Neural progenitor cell (in vitro differentiated cells): ENCODE data around the gene LIPM. TPM values are rescaled to one million over a fixed set of nuclear protein-coding genes. Genes with fewer than 3 reads are reported as not detected.

Experiments used
- DNase-seq: peaks from one replicate; pipeline ENCODE4 v3.0.0-alpha.2; 2016; ENCODE audit warnings: low spot score
- H2AFZ ChIP-seq: fragments of 200-600 bp; sonication (generic); replicated peaks from 2 replicates; pipeline ENCODE4 v1.6.1; 2016; ENCODE audit warnings: antibody characterized with exemption
- H3F3A ChIP-seq: fragments of 200-600 bp; sonication (generic); 2 replicates; pipeline ENCODE4 v1.6.1; 2016; ENCODE audit warnings: antibody characterized with exemption, low read depth
- H3K27ac ChIP-seq: fragments of 200-600 bp; sonication (generic); 2 replicates; pipeline ENCODE4 v1.5.1; 2016; ENCODE audit warnings: mild to moderate bottlenecking
- H3K27me3 ChIP-seq: fragments of 200-600 bp; sonication (generic); 2 replicates; pipeline ENCODE4 v1.6.1; 2016; ENCODE audit warnings: mild to moderate bottlenecking, moderate library complexity
- H3K36me3 ChIP-seq: fragments of 200-600 bp; sonication (generic); 2 replicates; pipeline ENCODE4 v1.5.1; 2016
- H3K4me1 ChIP-seq: fragments of 200-600 bp; sonication (generic); 2 replicates; pipeline ENCODE4 v1.6.1; 2016; ENCODE audit warnings: mixed run types
- H3K4me2 ChIP-seq: fragments of 200-600 bp; sonication (generic); 2 replicates; pipeline ENCODE4 v1.6.1; 2016
- H3K4me3 ChIP-seq: fragments of 200-600 bp; sonication (generic); 2 replicates; pipeline ENCODE4 v1.5.1; 2016
- H3K79me2 ChIP-seq: fragments of 200-600 bp; sonication (generic); 2 replicates; pipeline ENCODE4 v1.6.1; 2016; ENCODE audit warnings: low read depth
- H3K9ac ChIP-seq: fragments of 200-600 bp; sonication (generic); 2 replicates; pipeline ENCODE4 v1.6.1; 2016
- H3K9me3 ChIP-seq: fragments of 200-600 bp; sonication (generic); 2 replicates; pipeline ENCODE4 v1.5.1; 2016; ENCODE audit warnings: low read depth
- H4K20me1 ChIP-seq: fragments of 200-600 bp; sonication (generic); 2 replicates; pipeline ENCODE4 v1.6.1; 2016; ENCODE audit warnings: low read depth
- H3K27ac Mint-ChIP-seq: 3 replicates; pipeline ENCODE4 v1.8.0; 2021; ENCODE audit warnings: mixed read lengths
- H3K27me3 Mint-ChIP-seq: 2 replicates; pipeline ENCODE4 v1.8.0; 2022; ENCODE audit warnings: low read depth, mild to moderate bottlenecking, inconsistent platforms, moderate library complexity, mixed read lengths; ENCODE audit not compliant: insufficient read depth
- H3K36me3 Mint-ChIP-seq: 3 replicates; pipeline ENCODE4 v1.8.0; 2021; ENCODE audit warnings: mixed read lengths
- H3K4me1 Mint-ChIP-seq: 3 replicates; pipeline ENCODE4 v1.8.0; 2021; ENCODE audit warnings: mixed read lengths
- H3K4me3 Mint-ChIP-seq: 3 replicates; pipeline ENCODE4 v1.8.0; 2021; ENCODE audit warnings: mild to moderate bottlenecking, moderate library complexity, mixed read lengths
- H3K9me3 Mint-ChIP-seq: 3 replicates; pipeline ENCODE4 v1.8.0; 2020; ENCODE audit warnings: mixed read lengths
- EZH2 ChIP-seq: fragments of 200-600 bp; sonication (generic); IDR thresholded peaks from 2 replicates; pipeline ENCODE4 v1.6.1; 2017; ENCODE audit warnings: antibody characterized with exemption, mild to moderate bottlenecking, moderate library complexity
- EZH2phosphoT487 ChIP-seq: fragments of 200-600 bp; sonication (generic); IDR thresholded peaks from 2 replicates; pipeline ENCODE4 v1.6.1; 2017; ENCODE audit warnings: antibody characterized with exemption
- total RNA-seq: library from RNA; depleted of rRNA; stranded (reverse); fragments of >200 nt; gene quantifications from 2 replicates; pipeline ENCODE4 v1.2.3, GENCODE V29; 2015; ENCODE audit warnings: low replicate concordance
- TF ChIP-seq, protein P1 (sequence below): fragments of 200-600 bp; sonication (generic); IDR thresholded peaks from 2 replicates; pipeline ENCODE4 v1.5.1; 2017; ENCODE audit warnings: antibody characterized with exemption, mild to moderate bottlenecking

LIPM gene
- total RNA-seq, 1 donor from 2014 or later: not detected

DNA sequence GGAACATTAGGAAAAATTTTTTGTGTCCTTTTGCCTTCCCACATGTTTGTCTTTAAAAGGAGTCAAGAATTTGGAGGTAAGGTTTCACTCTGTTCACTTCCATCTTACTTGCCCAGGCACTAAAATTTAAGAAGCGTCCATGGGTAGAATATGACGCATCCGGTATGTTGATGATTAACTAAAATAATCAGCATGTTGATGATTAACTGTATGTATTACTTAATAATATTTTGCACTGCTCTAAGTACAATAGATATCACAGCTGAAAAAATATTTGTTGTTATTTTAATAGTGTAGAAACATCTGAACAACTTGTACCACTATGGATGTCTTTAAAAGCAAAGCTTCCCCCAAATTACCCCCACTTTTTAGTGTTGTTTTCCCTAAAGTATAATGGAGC is 37.6 kb downstream of the LIPM start:
- no peaks in the 10 kb centered on the region for H3K4me1 ChIP-seq
- H3K36me3 ChIP-seq: no peaks in the 10 kb centered on the region
- Mint-ChIP-seq H3K4me3 (no peak overlapping the region), H3K36me3 (no peaks in the 10 kb centered on the region), H3K27me3 (no peaks in the 10 kb centered on the region), H3K27ac (no peak overlapping the region), H3K4me1 (no peaks in the 10 kb centered on the region), H3K9me3 (no peaks in the 10 kb centered on the region)
- peaks cover 4% of the 10 kb centered on the region for H3K27me3 ChIP-seq
- no peaks in the 10 kb centered on the region for H4K20me1 ChIP-seq
- no peaks in the 10 kb centered on the region for H3K9me3 ChIP-seq
- no peak for DNase-seq
- H3K27ac ChIP-seq: no peak overlapping the region
- no peak overlapping the region for H3K9ac ChIP-seq
- no peak for TF ChIP-seq EZH2
- no peak for TF ChIP-seq EZH2phosphoT487
- TF ChIP-seq, protein P1, sequence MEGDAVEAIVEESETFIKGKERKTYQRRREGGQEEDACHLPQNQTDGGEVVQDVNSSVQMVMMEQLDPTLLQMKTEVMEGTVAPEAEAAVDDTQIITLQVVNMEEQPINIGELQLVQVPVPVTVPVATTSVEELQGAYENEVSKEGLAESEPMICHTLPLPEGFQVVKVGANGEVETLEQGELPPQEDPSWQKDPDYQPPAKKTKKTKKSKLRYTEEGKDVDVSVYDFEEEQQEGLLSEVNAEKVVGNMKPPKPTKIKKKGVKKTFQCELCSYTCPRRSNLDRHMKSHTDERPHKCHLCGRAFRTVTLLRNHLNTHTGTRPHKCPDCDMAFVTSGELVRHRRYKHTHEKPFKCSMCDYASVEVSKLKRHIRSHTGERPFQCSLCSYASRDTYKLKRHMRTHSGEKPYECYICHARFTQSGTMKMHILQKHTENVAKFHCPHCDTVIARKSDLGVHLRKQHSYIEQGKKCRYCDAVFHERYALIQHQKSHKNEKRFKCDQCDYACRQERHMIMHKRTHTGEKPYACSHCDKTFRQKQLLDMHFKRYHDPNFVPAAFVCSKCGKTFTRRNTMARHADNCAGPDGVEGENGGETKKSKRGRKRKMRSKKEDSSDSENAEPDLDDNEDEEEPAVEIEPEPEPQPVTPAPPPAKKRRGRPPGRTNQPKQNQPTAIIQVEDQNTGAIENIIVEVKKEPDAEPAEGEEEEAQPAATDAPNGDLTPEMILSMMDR: no peak
- H3K79me2 ChIP-seq: no peaks in the 10 kb centered on the region
- H3K4me3 ChIP-seq: no peak overlapping the region
- H3F3A ChIP-seq: no peaks in the 10 kb centered on the region
- H3K4me2 ChIP-seq: no peak overlapping the region
- no peak overlapping the region for H2AFZ ChIP-seq

DNA sequence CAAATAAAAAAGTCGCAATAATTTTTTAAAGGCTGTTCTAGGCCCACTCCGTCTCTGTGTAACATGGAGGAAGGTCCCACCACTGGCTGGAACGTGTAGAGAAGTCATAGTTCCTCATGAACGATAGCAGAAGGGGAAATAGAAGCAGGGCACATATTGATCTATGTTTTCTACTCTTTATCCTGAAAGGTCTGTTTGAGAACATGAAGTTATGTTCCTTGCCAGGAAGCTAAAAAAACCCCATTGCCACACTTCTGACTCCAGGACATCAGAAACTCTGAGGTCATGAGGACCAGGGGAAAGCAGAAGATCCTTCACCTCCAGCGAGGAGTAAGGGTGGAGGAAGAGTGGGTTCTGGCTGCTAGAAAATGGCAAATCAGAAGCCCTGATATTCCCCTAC is 38.4 kb downstream of the LIPM start:
- no peak for TF ChIP-seq EZH2phosphoT487
- TF ChIP-seq, protein P1: no peak
- TF ChIP-seq EZH2: no peak
- no peaks in the 10 kb centered on the region for H3K4me1 Mint-ChIP-seq
- H3K79me2 ChIP-seq: no peaks in the 10 kb centered on the region
- no peaks in the 10 kb centered on the region for H3K36me3 ChIP-seq
- H3F3A ChIP-seq: no peaks in the 10 kb centered on the region
- H3K36me3 Mint-ChIP-seq: no peaks in the 10 kb centered on the region
- no peak overlapping the region for H3K9ac ChIP-seq
- H3K4me3 ChIP-seq: no peak overlapping the region
- DNase-seq: no peak
- no peaks in the 10 kb centered on the region for H3K27me3 Mint-ChIP-seq
- no peak overlapping the region for H3K4me3 Mint-ChIP-seq
- no peaks in the 10 kb centered on the region for H3K4me1 ChIP-seq
- no peaks in the 10 kb centered on the region for H3K9me3 ChIP-seq
- no peaks in the 10 kb centered on the region for H3K9me3 Mint-ChIP-seq
- no peaks in the 10 kb centered on the region for H3K27me3 ChIP-seq
- no peak overlapping the region for H2AFZ ChIP-seq
- no peaks in the 10 kb centered on the region for H4K20me1 ChIP-seq
- H3K27ac Mint-ChIP-seq: no peak overlapping the region
- H3K27ac ChIP-seq: no peak overlapping the region
- H3K4me2 ChIP-seq: no peak overlapping the region

DNA sequence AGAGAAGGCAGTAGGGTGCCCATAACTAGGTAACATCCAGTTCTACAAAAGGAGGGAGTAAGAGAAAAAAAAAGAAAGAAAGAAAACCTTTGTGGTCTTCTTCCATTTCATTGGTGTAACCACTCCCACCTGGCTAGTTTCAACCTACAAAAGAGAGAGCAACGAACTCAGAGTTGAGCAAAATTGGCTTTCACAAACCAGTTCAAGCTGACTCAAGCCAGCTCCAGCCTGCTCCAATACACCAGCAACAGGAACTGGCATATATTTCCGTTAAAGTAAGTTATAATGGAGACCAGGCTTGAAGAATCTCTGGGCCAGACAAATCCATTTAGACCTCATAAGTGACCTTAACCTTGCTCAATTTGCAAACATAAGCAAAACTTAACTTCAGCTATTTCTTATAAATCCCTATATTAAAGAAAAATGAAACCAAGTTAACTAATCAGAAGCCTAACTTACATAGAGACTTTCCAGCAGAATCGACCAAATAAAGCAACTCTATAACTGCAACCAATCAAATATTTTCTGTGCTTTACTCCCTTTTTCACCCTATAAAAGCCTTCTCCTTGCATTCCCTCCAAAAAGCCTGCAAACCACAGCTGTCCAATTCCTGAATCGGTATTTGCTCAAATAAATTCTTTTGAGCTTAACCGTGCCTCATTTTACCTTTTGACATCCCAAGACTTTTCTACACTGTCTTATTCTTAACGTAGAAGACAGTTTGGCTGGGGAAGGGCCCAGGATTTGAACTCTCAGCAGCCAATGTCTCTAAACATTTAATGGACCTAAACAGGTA is 39.0 kb downstream of the LIPM start:
- no peak for DNase-seq
- H4K20me1 ChIP-seq: no peaks in the 10 kb centered on the region
- H3K27me3 Mint-ChIP-seq: no peaks in the 10 kb centered on the region
- H3K9me3 Mint-ChIP-seq: no peaks in the 10 kb centered on the region
- H3K4me1 Mint-ChIP-seq: no peaks in the 10 kb centered on the region
- TF ChIP-seq, protein P1: no peak
- TF ChIP-seq EZH2: no peak
- no peak for TF ChIP-seq EZH2phosphoT487
- no peaks in the 10 kb centered on the region for H3K9me3 ChIP-seq
- no peak overlapping the region for H3K4me3 Mint-ChIP-seq
- no peaks in the 10 kb centered on the region for H3K36me3 ChIP-seq
- no peak overlapping the region for H2AFZ ChIP-seq
- no peak overlapping the region for H3K4me3 ChIP-seq
- H3K27me3 ChIP-seq: no peaks in the 10 kb centered on the region
- no peak overlapping the region for H3K27ac ChIP-seq
- no peaks in the 10 kb centered on the region for H3K79me2 ChIP-seq
- H3K4me1 ChIP-seq: no peaks in the 10 kb centered on the region
- no peaks in the 10 kb centered on the region for H3F3A ChIP-seq
- no peak overlapping the region for H3K27ac Mint-ChIP-seq
- no peak overlapping the region for H3K4me2 ChIP-seq
- H3K36me3 Mint-ChIP-seq: no peaks in the 10 kb centered on the region
- no peak overlapping the region for H3K9ac ChIP-seq
